ENCODE data around the gene WDR82.
"Not testable (repeated sequence)": the region's sequence is repeated elsewhere in the genome, so short reads cannot be mapped to it uniquely, and the experiment has no call there.

WDR82 gene

DNA sequence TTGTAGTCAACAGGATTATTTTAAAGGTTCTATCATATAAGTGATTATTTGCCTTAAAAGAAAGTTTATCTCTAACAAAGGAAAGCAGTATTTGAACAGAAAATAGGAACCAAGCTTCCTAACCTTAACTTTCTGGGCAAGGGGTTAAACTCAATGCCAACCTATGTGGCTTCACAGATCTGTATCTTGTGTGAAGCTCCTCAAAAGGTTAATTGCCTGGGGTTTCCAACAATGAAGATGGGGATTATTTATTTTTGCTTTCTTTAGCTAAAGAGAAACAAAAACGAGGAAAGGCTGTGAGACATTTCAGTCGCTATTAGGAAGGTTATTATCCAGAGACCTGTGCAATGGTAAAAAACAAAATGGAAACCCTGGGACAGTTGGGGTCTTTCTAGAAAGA, 1.1 kb upstream of the WDR82 start:
- H3K36me3 Mint-ChIP-seq (ENCODE audit: low read depth), result peaks cover 15% of the 10 kb centered on the region
- no peaks in the 10 kb centered on the region for H3K9me3 Mint-ChIP-seq
- no peak for DNase-seq
- H3K4me1 Mint-ChIP-seq, result peaks cover 38% of the 10 kb centered on the region
- TF ChIP-seq, protein P1, sequence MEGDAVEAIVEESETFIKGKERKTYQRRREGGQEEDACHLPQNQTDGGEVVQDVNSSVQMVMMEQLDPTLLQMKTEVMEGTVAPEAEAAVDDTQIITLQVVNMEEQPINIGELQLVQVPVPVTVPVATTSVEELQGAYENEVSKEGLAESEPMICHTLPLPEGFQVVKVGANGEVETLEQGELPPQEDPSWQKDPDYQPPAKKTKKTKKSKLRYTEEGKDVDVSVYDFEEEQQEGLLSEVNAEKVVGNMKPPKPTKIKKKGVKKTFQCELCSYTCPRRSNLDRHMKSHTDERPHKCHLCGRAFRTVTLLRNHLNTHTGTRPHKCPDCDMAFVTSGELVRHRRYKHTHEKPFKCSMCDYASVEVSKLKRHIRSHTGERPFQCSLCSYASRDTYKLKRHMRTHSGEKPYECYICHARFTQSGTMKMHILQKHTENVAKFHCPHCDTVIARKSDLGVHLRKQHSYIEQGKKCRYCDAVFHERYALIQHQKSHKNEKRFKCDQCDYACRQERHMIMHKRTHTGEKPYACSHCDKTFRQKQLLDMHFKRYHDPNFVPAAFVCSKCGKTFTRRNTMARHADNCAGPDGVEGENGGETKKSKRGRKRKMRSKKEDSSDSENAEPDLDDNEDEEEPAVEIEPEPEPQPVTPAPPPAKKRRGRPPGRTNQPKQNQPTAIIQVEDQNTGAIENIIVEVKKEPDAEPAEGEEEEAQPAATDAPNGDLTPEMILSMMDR (IDR thresholded peaks at IDR 0.05), result no peak
- H3K27me3 Mint-ChIP-seq (ENCODE audit: low read depth, poor library complexity), result no peaks in the 10 kb centered on the region
- H3K4me3 Mint-ChIP-seq, result peak overlapping the region; percentile 96
- no peak overlapping the region for H3K27ac Mint-ChIP-seq

DNA sequence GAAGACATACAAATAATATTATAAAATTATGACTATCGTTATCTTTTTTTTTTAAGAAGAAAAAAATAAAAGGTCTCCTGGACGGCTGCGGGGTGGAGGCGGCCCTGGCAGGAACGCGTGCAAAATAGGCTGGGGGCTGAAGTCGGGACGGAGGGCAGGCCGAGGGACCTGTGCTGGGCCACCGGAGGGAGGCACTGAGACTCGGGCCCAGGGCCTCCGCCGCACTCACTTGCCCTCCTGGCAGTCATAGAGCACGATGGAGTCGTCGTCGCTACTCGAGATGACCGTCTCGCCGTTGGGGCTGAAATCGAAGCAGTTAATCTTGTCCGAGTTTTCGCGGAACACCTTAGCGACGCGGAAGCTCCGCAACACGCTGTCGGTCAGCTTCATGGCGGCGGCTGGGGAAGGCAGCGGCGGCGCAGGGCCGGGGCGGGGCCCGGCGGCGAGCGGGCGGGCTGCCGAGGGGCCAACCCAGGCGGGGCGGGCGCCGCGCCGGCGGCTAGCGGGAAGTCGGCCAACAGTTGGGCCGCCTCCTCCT, 408 bp downstream of the WDR82 start:
- Mint-ChIP-seq H3K27me3 (ENCODE audit: low read depth, poor library complexity) (no peaks in the 10 kb centered on the region), H3K4me1 (peaks cover 43% of the 10 kb centered on the region), H3K27ac (peak overlapping the region; percentile 100), H3K9me3 (peaks cover 4% of the 10 kb centered on the region), H3K4me3 (peak overlapping the region; percentile 96), H3K36me3 (ENCODE audit: low read depth) (peaks cover 31% of the 10 kb centered on the region)
- TF ChIP-seq, protein P1 (IDR thresholded peaks at IDR 0.05), result no peak
- peak; percentile 74 for DNase-seq

DNA sequence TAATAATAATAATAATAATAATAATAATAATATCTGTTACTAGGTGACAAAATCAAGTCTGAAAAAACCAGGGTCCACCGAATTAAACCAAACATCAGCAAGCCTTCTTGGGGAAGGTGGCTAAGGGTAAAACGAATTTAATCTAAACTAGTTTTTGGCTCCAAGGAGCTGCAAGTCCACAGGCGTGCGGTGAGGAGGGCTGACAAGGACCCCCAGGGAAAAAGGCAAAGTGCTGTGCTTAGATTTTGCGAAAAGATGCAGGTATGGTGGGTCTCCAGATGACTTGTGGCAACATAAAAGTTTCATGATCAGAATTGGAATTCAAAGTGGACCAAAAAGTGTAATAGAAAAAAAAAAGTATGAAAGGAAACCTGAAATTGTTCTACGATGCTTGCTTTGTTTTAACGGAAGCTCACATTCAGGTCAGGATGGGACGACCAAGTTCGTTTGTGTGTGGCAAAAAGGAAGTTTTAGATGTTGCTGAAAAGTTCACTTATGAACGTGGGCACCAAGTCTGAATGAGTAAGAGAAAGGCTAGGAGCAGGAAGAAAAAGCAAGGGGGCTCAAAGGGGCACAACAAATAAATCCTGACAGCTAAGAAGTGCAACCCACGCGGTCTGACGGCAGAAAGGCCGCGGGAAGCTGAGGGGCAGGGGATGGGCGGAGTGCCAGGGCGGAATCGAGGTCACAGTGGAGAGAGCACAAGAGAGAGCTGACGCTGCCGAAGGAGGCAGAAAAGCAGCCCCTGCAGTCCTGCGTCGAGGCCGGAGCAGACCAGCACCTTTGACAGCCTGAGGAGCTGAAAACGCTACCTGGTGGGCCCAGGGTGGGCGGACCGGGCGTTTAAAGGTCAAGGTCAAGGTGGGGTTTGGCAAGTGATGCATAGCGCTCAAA, 1.1 kb downstream of the WDR82 start:
- peak overlapping the region; percentile 96 for H3K4me3 Mint-ChIP-seq
- peaks cover 43% of the 10 kb centered on the region for H3K4me1 Mint-ChIP-seq
- H3K27ac Mint-ChIP-seq, result peak overlapping the region; percentile 92
- TF ChIP-seq, protein P1 (IDR thresholded peaks at IDR 0.05), result no peak
- H3K27me3 Mint-ChIP-seq (ENCODE audit: low read depth, poor library complexity), result no peaks in the 10 kb centered on the region
- DNase-seq, result peak; percentile 58
- peaks cover 4% of the 10 kb centered on the region for H3K9me3 Mint-ChIP-seq
- H3K36me3 Mint-ChIP-seq (ENCODE audit: low read depth), result peaks cover 37% of the 10 kb centered on the region

DNA sequence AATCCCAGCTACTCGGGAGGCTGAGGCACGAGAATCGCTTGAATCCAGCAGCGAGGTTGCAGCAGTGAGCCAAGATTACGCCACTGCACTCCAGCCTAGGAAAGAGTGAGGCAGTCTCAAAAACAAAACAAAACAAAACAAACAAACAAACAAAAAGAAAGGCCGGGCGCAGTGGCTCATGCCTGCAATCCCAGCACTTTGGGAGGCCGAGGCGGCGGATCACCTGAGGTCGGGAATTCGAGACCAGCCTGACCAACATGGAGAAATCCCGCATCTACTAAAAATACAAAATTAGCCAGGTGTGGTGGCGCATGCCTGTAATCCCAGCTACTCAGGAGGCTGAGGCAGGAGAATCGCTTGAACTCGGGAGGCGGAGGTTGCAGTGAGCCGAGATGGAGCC, 3.7 kb downstream of the WDR82 start:
- H3K4me1 Mint-ChIP-seq, result peaks cover 44% of the 10 kb centered on the region
- H3K36me3 Mint-ChIP-seq (ENCODE audit: low read depth), result peaks cover 51% of the 10 kb centered on the region
- not testable (repeated sequence) for DNase-seq; H3K27ac Mint-ChIP-seq; H3K27me3 Mint-ChIP-seq (ENCODE audit: low read depth, poor library complexity); H3K9me3 Mint-ChIP-seq; H3K4me3 Mint-ChIP-seq

DNA sequence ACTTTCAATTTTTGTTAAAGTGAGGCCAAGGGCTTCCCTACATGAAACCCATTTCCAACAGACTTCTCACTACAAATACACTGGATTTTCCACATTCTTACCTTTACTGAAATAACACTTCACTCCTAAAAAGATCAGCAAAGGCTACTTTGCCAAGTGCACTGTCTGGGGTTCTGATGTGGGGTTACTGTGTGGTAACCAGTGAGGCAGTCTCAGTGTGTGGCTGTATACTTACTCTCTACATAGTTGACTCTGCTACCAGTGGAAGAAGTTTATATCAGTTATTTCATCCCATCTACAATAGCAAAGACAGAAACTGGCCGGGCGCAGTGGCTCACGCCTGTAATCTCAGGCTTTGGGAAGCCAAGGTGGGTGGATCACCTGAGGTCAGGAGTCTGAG, 5.6 kb downstream of the WDR82 start:
- Mint-ChIP-seq H3K4me1 (peaks cover 32% of the 10 kb centered on the region), H3K27me3 (ENCODE audit: low read depth, poor library complexity) (no peaks in the 10 kb centered on the region), H3K4me3 (no peak overlapping the region), H3K9me3 (peaks cover 4% of the 10 kb centered on the region), H3K27ac (no peak overlapping the region), H3K36me3 (ENCODE audit: low read depth) (peaks cover 61% of the 10 kb centered on the region)
- no peak for DNase-seq
- TF ChIP-seq, protein P1 (IDR thresholded peaks at IDR 0.05), result no peak

DNA sequence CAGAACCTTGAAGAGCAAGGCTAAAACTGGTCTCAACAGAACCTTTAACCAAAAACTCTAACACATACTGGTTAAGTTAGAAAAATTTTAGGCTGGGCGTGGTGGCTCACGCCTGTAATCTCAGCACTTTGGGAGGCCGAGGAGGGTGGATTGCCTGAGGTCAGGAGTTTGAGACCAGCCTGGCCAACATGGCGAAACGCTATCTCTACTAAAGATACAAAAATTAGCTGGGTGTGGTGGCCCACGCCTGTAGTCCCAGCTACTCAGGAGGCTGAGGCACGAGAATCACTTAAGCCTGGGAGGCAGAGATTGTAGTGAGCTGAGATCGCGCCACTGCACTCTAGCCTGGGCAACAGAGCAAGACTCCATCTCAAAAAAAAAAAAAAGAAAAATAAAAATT, 6.3 kb downstream of the WDR82 start:
- not testable (repeated sequence) for DNase-seq; H3K27ac Mint-ChIP-seq; H3K9me3 Mint-ChIP-seq; H3K27me3 Mint-ChIP-seq (ENCODE audit: low read depth, poor library complexity); H3K4me3 Mint-ChIP-seq
- peaks cover 68% of the 10 kb centered on the region for H3K36me3 Mint-ChIP-seq (ENCODE audit: low read depth)
- peaks cover 27% of the 10 kb centered on the region for H3K4me1 Mint-ChIP-seq
